Mucosa of gallbladder (tissue), 1 donor: ENCODE measurements around the gene HAUS8. TPM values are rescaled to one million over a fixed set of nuclear protein-coding genes. Genes with fewer than 3 reads are reported as not detected.
"Not testable (repeated sequence)": the region's sequence is repeated elsewhere in the genome, so short reads cannot be mapped to it uniquely, and the experiment has no call there.

Experiments
- DNase-seq: peaks from one replicate; pipeline ENCODE4 v3.0.0-alpha.2; 2020; ENCODE audit warnings: low spot score
- total RNA-seq: library from RNA; stranded (reverse); gene quantifications from one replicate; pipeline ENCODE4 v1.2.1, GENCODE V29; 2021
- donor health status: DM: no; HTN: no; CAD: no.

Gene HAUS8
- total RNA-seq, result 10.8 TPM

GRCh38 chr19:17075035-17075863 lies at the start of gene HAUS8, which contains the start of gene MYO9B:
TSS of gene HAUS8 (minus strand) at chr19:17075452. CDS start at chr19:17075422, 30 bp downstream.
TSS of gene MYO9B (plus strand) at chr19:17075777. CDS start at chr19:17101718, 25,941 bp downstream.
- DNase-seq, result peak; percentile 99

GRCh38 chr19:17124025-17124424 lies 48.8 kb upstream of the HAUS8 start:
- no peak for DNase-seq

GRCh38 chr19:17123041-17123440 lies 47.8 kb upstream of the HAUS8 start:
- no peak for DNase-seq

GRCh38 chr19:17121736-17122293 lies 46.6 kb upstream of the HAUS8 start:
- no peak for DNase-seq

- no peak for DNase-seq
Measured at GRCh38 chr19:17118957-17119356, 43.7 kb upstream of the HAUS8 start.

GRCh38 chr19:17116996-17117702 lies 41.9 kb upstream of the HAUS8 start:
- DNase-seq, result no peak

GRCh38 chr19:17114414-17114831 lies 39.2 kb upstream of the HAUS8 start:
- DNase-seq, result no peak

- no peak for DNase-seq
Measured at GRCh38 chr19:17113127-17113785, 38.0 kb upstream of the HAUS8 start.

GRCh38 chr19:17112700-17113099 lies 37.4 kb upstream of the HAUS8 start:
- DNase-seq, result no peak

GRCh38 chr19:17112271-17112670 lies 37.0 kb upstream of the HAUS8 start:
- DNase-seq, result no peak

GRCh38 chr19:17111766-17112165 lies 36.5 kb upstream of the HAUS8 start:
- no peak for DNase-seq

- DNase-seq, result no peak
Measured at GRCh38 chr19:17110599-17110966, 35.3 kb upstream of the HAUS8 start.

- peak; percentile 54 for DNase-seq
Measured at GRCh38 chr19:17109962-17110598, 34.8 kb upstream of the HAUS8 start.

- no peak for DNase-seq
Measured at GRCh38 chr19:17109300-17109699, 34.0 kb upstream of the HAUS8 start.

- no peak for DNase-seq
Measured at GRCh38 chr19:17108453-17108784, 33.2 kb upstream of the HAUS8 start.

- peak; percentile 65 for DNase-seq
Measured at GRCh38 chr19:17107546-17108452, 32.5 kb upstream of the HAUS8 start.

GRCh38 chr19:17106964-17107363 lies 31.7 kb upstream of the HAUS8 start:
- DNase-seq, result not testable (repeated sequence)

- DNase-seq, result no peak
Measured at GRCh38 chr19:17105556-17105955, 30.3 kb upstream of the HAUS8 start.

GRCh38 chr19:17104679-17105078 lies 29.4 kb upstream of the HAUS8 start:
- DNase-seq, result no peak

GRCh38 chr19:17103177-17103576 lies 27.9 kb upstream of the HAUS8 start:
- DNase-seq, result no peak
